Measurements from ENCODE around the gene KATNAL1. TPM values are rescaled to one million over a fixed set of nuclear protein-coding genes. Genes with fewer than 3 reads are reported as not detected.

Gene KATNAL1
- total RNA-seq, 1 experiment from 2014 or later = 11.2 TPM

DNA sequence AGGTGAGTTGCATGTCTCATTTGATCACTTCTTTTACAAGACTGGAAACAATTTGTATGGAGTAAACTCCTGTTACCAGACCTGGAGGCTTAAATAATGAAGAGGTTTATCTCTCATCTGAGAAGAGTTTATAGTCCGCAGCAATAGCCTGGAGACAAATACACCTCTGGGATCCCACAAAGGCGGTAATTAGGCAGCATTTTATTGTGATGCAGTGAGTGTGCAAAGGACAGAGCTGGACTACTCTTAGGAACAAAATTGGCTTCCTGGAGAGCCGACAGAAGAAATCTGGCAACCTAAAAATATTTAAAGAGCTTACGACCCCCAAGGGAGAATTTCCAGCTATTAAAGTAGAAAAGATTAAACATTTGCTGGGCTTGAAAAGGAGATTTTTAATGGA, 11.8 kb upstream of the KATNAL1 start:
- Histone ChIP-seq H3K23me2 (ENCODE audit: insufficient read length, low read depth, low read length, poor library complexity, severe bottlenecking) (no peaks in the 10 kb centered on the region), H3K79me1 (ENCODE audit: insufficient read depth, low read depth, low read length, poor library complexity, severe bottlenecking) (no peaks in the 10 kb centered on the region), H2BK15ac (ENCODE audit: low read depth, low read length) (no peak overlapping the region), H3K4ac (ENCODE audit: low read depth, low read length) (no peak overlapping the region), H3K9ac (ENCODE audit: extremely low read depth, insufficient read length, low read length) (no peak overlapping the region), H2BK20ac (ENCODE audit: low read depth, low read length, poor library complexity, severe bottlenecking) (no peak overlapping the region), H3K4me1 (ENCODE audit: insufficient read depth, low read length) (no peaks in the 10 kb centered on the region), H3K18ac (ENCODE audit: insufficient read length, low read depth, low read length) (no peak overlapping the region), H4K20me1 (ENCODE audit: control insufficient read depth, insufficient read depth, insufficient read length) (no peaks in the 10 kb centered on the region), H3K9me3 (ENCODE audit: control insufficient read depth, low read depth, low read length) (no peaks in the 10 kb centered on the region), H4K5ac (ENCODE audit: insufficient read length, low read depth, low read length) (no peak overlapping the region), H3K27ac (ENCODE audit: insufficient read length, low read depth, low read length) (no peak overlapping the region), H4K91ac (ENCODE audit: insufficient read length, low read depth, low read length) (no peak overlapping the region), H3K14ac (ENCODE audit: insufficient read depth, low read length) (no peak overlapping the region), H2BK5ac (ENCODE audit: insufficient read length, low read length) (no peak overlapping the region), H3T11ph (ENCODE audit: low read length) (no peak overlapping the region), H2BK12ac (ENCODE audit: insufficient read length, low read depth, low read length) (no peak overlapping the region), H4K8ac (replicated peaks; ENCODE audit: insufficient read length, low read depth, low read length) (no peak overlapping the region), H2AFZ (ENCODE audit: low read length) (no peak overlapping the region), H2BK120ac (ENCODE audit: low read depth, low read length, poor library complexity, severe bottlenecking) (no peak overlapping the region), H3K79me2 (ENCODE audit: insufficient read depth, low read length) (no peaks in the 10 kb centered on the region), H3K27me3 (ENCODE audit: insufficient read depth, low read length) (no peaks in the 10 kb centered on the region), H3K4me2 (ENCODE audit: insufficient read depth, insufficient read length, low read length) (no peak overlapping the region), H2AK5ac (ENCODE audit: insufficient read length, low read length) (no peak overlapping the region), H3K56ac (ENCODE audit: insufficient read length, low read depth, low read length) (no peak overlapping the region), H3K23ac (ENCODE audit: insufficient read length, low read depth, low read length) (no peak overlapping the region)
- Mint-ChIP-seq H3K27ac (no peak overlapping the region), H3K4me3 (no peak overlapping the region), H3K9me3 (peaks cover 0 to 6% of the 10 kb centered on the region in 2 experiments; a peak in 1 of 5 replicates), H3K27me3 (ENCODE audit: low read depth) (no peaks in the 10 kb centered on the region), H3K36me3 (ENCODE audit: insufficient read depth in 1 of 3, low read depth in 3 of 3) (peaks cover 0 to 17% (median 6%) of the 10 kb centered on the region in 3 experiments; a peak in 3 of 7 replicates), H3K4me1 (peaks cover 3 to 5% of the 10 kb centered on the region in 2 experiments)
- TF ChIP-seq, protein P1, sequence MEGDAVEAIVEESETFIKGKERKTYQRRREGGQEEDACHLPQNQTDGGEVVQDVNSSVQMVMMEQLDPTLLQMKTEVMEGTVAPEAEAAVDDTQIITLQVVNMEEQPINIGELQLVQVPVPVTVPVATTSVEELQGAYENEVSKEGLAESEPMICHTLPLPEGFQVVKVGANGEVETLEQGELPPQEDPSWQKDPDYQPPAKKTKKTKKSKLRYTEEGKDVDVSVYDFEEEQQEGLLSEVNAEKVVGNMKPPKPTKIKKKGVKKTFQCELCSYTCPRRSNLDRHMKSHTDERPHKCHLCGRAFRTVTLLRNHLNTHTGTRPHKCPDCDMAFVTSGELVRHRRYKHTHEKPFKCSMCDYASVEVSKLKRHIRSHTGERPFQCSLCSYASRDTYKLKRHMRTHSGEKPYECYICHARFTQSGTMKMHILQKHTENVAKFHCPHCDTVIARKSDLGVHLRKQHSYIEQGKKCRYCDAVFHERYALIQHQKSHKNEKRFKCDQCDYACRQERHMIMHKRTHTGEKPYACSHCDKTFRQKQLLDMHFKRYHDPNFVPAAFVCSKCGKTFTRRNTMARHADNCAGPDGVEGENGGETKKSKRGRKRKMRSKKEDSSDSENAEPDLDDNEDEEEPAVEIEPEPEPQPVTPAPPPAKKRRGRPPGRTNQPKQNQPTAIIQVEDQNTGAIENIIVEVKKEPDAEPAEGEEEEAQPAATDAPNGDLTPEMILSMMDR (conservative IDR thresholded peaks at IDR 0.05) = no peak
- WGBS (ENCODE audit: extremely low coverage, insufficient read length, low lambda C conversion rate) = no CpG with 5 or more reads among the region's 4 CpGs
- DNase-seq = no peak
